Measurements from ENCODE around the gene KSR1. TPM values are rescaled to one million over a fixed set of nuclear protein-coding genes. Genes with fewer than 3 reads are reported as not detected.

Gene KSR1
- total RNA-seq, 1 experiment from 2014 or later = 88.9 TPM

- Mint-ChIP-seq H3K4me1 (ENCODE audit: low read depth, unreplicated experiment) (peaks cover 23% of the 10 kb centered on the region), H3K9me3 (ENCODE audit: unreplicated experiment) (no peaks in the 10 kb centered on the region), H3K27me3 (ENCODE audit: insufficient read depth, unreplicated experiment) (no peaks in the 10 kb centered on the region), H3K36me3 (ENCODE audit: insufficient read depth, unreplicated experiment) (peaks cover 38% of the 10 kb centered on the region), H3K4me3 (ENCODE audit: unreplicated experiment) (no peak overlapping the region), H3K27ac (ENCODE audit: unreplicated experiment) (no peak overlapping the region)
- no TSS peak for BruUV-seq (replicated peaks)
- no peak for DNase-seq
- Histone ChIP-seq H3K4me3 (ENCODE audit: low read depth, low read length) (no peak overlapping the region), H3K9me3 (no peaks in the 10 kb centered on the region), H3K4me1 (peaks cover 28% of the 10 kb centered on the region), H3K36me3 (ENCODE audit: control insufficient read depth, insufficient read depth, low read length) (peaks cover 1% of the 10 kb centered on the region; the same call in 1 of the 2 replicates), H3K27me3 (replicated peaks; ENCODE audit: control insufficient read depth, insufficient read depth, low read length) (no peaks in the 10 kb centered on the region)
- intact Hi-C loops (cut with micrococcal nuclease; ENCODE audit: unreplicated experiment) = no loop called here
- POLR2A ChIA-PET = no interaction called here
- TF ChIP-seq, protein P1, sequence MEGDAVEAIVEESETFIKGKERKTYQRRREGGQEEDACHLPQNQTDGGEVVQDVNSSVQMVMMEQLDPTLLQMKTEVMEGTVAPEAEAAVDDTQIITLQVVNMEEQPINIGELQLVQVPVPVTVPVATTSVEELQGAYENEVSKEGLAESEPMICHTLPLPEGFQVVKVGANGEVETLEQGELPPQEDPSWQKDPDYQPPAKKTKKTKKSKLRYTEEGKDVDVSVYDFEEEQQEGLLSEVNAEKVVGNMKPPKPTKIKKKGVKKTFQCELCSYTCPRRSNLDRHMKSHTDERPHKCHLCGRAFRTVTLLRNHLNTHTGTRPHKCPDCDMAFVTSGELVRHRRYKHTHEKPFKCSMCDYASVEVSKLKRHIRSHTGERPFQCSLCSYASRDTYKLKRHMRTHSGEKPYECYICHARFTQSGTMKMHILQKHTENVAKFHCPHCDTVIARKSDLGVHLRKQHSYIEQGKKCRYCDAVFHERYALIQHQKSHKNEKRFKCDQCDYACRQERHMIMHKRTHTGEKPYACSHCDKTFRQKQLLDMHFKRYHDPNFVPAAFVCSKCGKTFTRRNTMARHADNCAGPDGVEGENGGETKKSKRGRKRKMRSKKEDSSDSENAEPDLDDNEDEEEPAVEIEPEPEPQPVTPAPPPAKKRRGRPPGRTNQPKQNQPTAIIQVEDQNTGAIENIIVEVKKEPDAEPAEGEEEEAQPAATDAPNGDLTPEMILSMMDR (IDR thresholded peaks at IDR 0.05; ENCODE audit: insufficient read depth in 1 of 2, low read depth in 1 of 2, low read length in 1 of 2, severe bottlenecking in 1 of 2, unreplicated experiment in 1 of 2) = no peak
- CTCF ChIA-PET = interaction anchor here (0.6 kb wide), 2 partner anchors 17 to 216 kb away, joined by 3 to 10 read pairs; no protein-coding TSS in a partner anchor
Observed at GRCh38 chr17:27582696-27583095, 126.4 kb downstream of the KSR1 start.

GRCh38 chr17:27585153-27585681 is 129.0 kb downstream of the KSR1 start:
- TF ChIP-seq, protein P1 (IDR thresholded peaks at IDR 0.05; ENCODE audit: insufficient read depth in 1 of 2, low read depth in 1 of 2, low read length in 1 of 2, severe bottlenecking in 1 of 2, unreplicated experiment in 1 of 2) = no peak
- no peaks in the 10 kb centered on the region for H3K27me3 Mint-ChIP-seq (ENCODE audit: insufficient read depth, unreplicated experiment)
- POLR2A ChIA-PET = no interaction called here
- peaks cover 1% of the 10 kb centered on the region; the same call in 1 of the 2 replicates for H3K36me3 ChIP-seq (ENCODE audit: control insufficient read depth, insufficient read depth, low read length)
- H3K27ac Mint-ChIP-seq (ENCODE audit: unreplicated experiment) = no peak overlapping the region
- no TSS peak for BruUV-seq (replicated peaks)
- H3K4me3 Mint-ChIP-seq (ENCODE audit: unreplicated experiment) = no peak overlapping the region
- no peaks in the 10 kb centered on the region for H3K27me3 ChIP-seq (replicated peaks; ENCODE audit: control insufficient read depth, insufficient read depth, low read length)
- H3K4me3 ChIP-seq (ENCODE audit: low read depth, low read length) = no peak overlapping the region
- no peaks in the 10 kb centered on the region for H3K9me3 ChIP-seq
- CTCF ChIA-PET = no interaction called here
- DNase-seq = peak in 1 of 2 experiments; percentile 40
- H3K4me1 ChIP-seq = peaks cover 6% of the 10 kb centered on the region
- intact Hi-C loops (cut with micrococcal nuclease; ENCODE audit: unreplicated experiment) = no loop called here
- peaks cover 2% of the 10 kb centered on the region for H3K4me1 Mint-ChIP-seq (ENCODE audit: low read depth, unreplicated experiment)
- peaks cover 38% of the 10 kb centered on the region for H3K36me3 Mint-ChIP-seq (ENCODE audit: insufficient read depth, unreplicated experiment)
- H3K9me3 Mint-ChIP-seq (ENCODE audit: unreplicated experiment) = no peaks in the 10 kb centered on the region

DNA sequence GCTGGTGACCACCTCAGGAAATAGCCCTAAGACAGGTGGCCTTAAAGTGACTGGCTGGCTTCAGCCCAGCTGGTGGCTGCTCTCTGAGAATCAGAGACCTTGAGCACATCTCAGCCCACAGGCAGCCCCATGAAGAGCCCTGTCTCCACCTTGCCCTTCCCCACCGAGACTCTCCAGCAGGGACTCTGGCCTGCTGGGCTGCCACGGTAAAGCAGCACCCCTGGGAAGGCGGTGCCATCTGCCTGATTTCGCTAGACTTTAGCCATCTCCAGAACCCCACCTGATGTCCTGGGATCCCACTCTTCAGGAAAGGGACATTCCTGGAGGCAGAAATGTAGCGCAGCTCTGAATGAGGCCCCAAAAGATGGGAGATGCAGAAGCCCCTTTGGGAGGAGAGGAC is 129.5 kb downstream of the KSR1 start:
- no TSS peak for BruUV-seq (replicated peaks)
- H3K9me3 Mint-ChIP-seq (ENCODE audit: unreplicated experiment) = no peaks in the 10 kb centered on the region
- DNase-seq = no peak
- Histone ChIP-seq H3K36me3 (ENCODE audit: control insufficient read depth, insufficient read depth, low read length) (peaks cover 1% of the 10 kb centered on the region; the same call in 1 of the 2 replicates), H3K9me3 (no peaks in the 10 kb centered on the region), H3K4me1 (peaks cover under 1% of the 10 kb centered on the region; the same call in 1 of the 2 replicates), H3K4me3 (ENCODE audit: low read depth, low read length) (no peak overlapping the region), H3K27me3 (replicated peaks; ENCODE audit: control insufficient read depth, insufficient read depth, low read length) (no peaks in the 10 kb centered on the region)
- H3K4me3 Mint-ChIP-seq (ENCODE audit: unreplicated experiment) = no peak overlapping the region
- intact Hi-C loops (cut with micrococcal nuclease; ENCODE audit: unreplicated experiment) = no loop called here
- H3K27me3 Mint-ChIP-seq (ENCODE audit: insufficient read depth, unreplicated experiment) = no peaks in the 10 kb centered on the region
- ChIA-PET POLR2A (no interaction called here), CTCF (interaction anchor here (1.0 to 1.2 kb wide), 2 partner anchors 9 to 14 kb away, joined by 4 to 5 read pairs; no protein-coding TSS in a partner anchor)
- no peaks in the 10 kb centered on the region for H3K4me1 Mint-ChIP-seq (ENCODE audit: low read depth, unreplicated experiment)
- H3K36me3 Mint-ChIP-seq (ENCODE audit: insufficient read depth, unreplicated experiment) = peaks cover 38% of the 10 kb centered on the region
- H3K27ac Mint-ChIP-seq (ENCODE audit: unreplicated experiment) = no peak overlapping the region
- TF ChIP-seq, protein P1 (IDR thresholded peaks at IDR 0.05; ENCODE audit: insufficient read depth in 1 of 2, low read depth in 1 of 2, low read length in 1 of 2, severe bottlenecking in 1 of 2, unreplicated experiment in 1 of 2) = no peak

Data from Caco-2 (cell line).